HFFc6 (cell line): Measurements from ENCODE around the gene GHITM. TPM values are rescaled to one million over a fixed set of nuclear protein-coding genes. Genes with fewer than 3 reads are reported as not detected.

ENCODE experiments used
- DNase-seq: peaks from one replicate; pipeline ENCODE4 v3.0.0-alpha.2; 2018
- H3K27ac Mint-ChIP-seq: 2 replicates; pipeline ENCODE4 v1.8.0; 2020; ENCODE audit warnings: mild to moderate bottlenecking, mixed read lengths
- H3K27me3 Mint-ChIP-seq: 2 replicates; pipeline ENCODE4 v1.8.0; 2021; ENCODE audit warnings: mild to moderate bottlenecking, moderate library complexity, mixed read lengths; ENCODE audit not compliant: insufficient read depth
- H3K36me3 Mint-ChIP-seq: 2 replicates; pipeline ENCODE4 v1.8.0; 2021; ENCODE audit warnings: low read depth, mixed read lengths
- H3K4me1 Mint-ChIP-seq: 2 replicates; pipeline ENCODE4 v1.8.0; 2020; ENCODE audit warnings: low read depth, mixed read lengths
- H3K4me3 Mint-ChIP-seq: 2 replicates; pipeline ENCODE4 v1.8.0; 2020; ENCODE audit warnings: mild to moderate bottlenecking, moderate library complexity, mixed read lengths
- H3K9me3 Mint-ChIP-seq: 2 replicates; pipeline ENCODE4 v1.8.0; 2020; ENCODE audit warnings: mild to moderate bottlenecking, mixed read lengths
- long read RNA-seq: library from polyadenylated mRNA; unstranded; transcript quantifications from one replicate; pipeline ENCODE4 v2.0.0, GENCODE V29; 2019
- total RNA-seq, 6 experiments: library from RNA; stranded (reverse); fragmentation: NEBNext Ultra II Directional; extraction: Animal tissue kit (Norgen Biotek cat#: 25700); gene quantifications; 2 replicates in 1 of 6; 3 replicates in 5 of 6; pipeline ENCODE4 v1.2.3, GENCODE V29; 2021
- TF ChIP-seq, protein P1 (sequence below): fragments of 200-600 bp; sonication (generic); IDR thresholded peaks from 2 replicates; pipeline ENCODE4 v1.5.0; 2021; ENCODE audit warnings: antibody characterized with exemption, mild to moderate bottlenecking

Gene GHITM, protein sequence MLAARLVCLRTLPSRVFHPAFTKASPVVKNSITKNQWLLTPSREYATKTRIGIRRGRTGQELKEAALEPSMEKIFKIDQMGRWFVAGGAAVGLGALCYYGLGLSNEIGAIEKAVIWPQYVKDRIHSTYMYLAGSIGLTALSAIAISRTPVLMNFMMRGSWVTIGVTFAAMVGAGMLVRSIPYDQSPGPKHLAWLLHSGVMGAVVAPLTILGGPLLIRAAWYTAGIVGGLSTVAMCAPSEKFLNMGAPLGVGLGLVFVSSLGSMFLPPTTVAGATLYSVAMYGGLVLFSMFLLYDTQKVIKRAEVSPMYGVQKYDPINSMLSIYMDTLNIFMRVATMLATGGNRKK
- 100 to 1,000 TPM; 137 to 155 (median 142) TPM for total RNA-seq
- long read RNA-seq, transcript GHITM-201 (9 exons, 2,128 nt) = major isoform, 366 of 436 reads
- long read RNA-seq, partial matches to known transcripts = 47 of 436 reads
- long read RNA-seq, other reads (novel, unspliced or antisense) = 23 of 436 reads

DNA sequence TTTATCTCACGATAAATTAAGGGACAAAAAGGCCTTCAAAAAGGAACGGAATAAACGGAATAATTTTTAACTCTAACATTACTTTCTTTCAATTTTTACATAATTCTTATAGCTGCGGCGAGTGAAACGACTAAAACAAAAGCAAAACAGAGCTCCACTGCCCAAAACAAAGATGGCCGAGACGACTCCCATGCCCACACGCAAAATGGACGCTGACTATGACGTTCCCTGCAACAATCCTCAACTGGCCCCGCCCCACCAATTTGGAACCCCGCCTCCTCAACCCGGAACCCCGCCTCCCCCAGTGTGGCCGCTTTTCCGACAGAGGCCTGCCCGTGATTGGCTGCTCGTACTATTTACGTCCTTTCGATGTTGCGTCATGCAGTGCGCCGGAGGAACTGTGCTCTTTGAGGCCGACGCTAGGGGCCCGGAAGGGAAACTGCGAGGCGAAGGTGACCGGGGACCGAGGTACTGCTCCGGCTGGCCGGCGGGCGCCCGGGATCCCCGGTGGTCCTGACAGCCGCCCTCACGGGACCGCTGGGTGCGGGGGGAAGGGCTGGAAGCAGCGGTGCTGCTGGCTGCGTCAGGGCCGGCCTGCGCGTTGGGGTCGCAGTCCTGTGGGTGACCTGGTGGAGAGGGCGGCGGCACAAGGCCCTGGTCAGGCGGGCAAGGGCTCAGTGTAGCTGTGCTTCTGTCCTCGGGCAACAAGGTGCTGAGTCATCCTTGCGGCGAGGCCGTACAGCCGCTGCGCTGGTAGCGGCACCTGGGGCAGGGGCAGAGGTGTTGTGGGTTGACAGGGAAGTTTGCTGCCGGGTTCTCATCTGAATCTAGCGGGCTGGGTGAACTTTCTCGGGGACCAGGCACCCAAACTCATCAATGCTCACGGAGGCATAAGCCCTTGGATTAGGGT lies at the start of gene GHITM:
Gene GHITM (plus strand): TSS at position 384 of the 910 bp plus-strand sequence. CDS start 1,992 bp downstream, outside the sequence.
- H3K36me3 Mint-ChIP-seq = peaks cover 16% of the 10 kb centered on the region
- H3K27ac Mint-ChIP-seq = peak within 1 kb of the TSS; percentile 99
- H3K4me3 Mint-ChIP-seq = peak within 1 kb of the TSS; percentile 99
- peak; percentile 99 for DNase-seq
- H3K4me1 Mint-ChIP-seq = peaks cover 26% of the 10 kb centered on the region
- H3K27me3 Mint-ChIP-seq = no peaks in the 10 kb centered on the region; the same call in 1 of the 2 replicates
- no peaks in the 10 kb centered on the region for H3K9me3 Mint-ChIP-seq
- TF ChIP-seq, protein P1, sequence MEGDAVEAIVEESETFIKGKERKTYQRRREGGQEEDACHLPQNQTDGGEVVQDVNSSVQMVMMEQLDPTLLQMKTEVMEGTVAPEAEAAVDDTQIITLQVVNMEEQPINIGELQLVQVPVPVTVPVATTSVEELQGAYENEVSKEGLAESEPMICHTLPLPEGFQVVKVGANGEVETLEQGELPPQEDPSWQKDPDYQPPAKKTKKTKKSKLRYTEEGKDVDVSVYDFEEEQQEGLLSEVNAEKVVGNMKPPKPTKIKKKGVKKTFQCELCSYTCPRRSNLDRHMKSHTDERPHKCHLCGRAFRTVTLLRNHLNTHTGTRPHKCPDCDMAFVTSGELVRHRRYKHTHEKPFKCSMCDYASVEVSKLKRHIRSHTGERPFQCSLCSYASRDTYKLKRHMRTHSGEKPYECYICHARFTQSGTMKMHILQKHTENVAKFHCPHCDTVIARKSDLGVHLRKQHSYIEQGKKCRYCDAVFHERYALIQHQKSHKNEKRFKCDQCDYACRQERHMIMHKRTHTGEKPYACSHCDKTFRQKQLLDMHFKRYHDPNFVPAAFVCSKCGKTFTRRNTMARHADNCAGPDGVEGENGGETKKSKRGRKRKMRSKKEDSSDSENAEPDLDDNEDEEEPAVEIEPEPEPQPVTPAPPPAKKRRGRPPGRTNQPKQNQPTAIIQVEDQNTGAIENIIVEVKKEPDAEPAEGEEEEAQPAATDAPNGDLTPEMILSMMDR = peak; percentile 68

DNA sequence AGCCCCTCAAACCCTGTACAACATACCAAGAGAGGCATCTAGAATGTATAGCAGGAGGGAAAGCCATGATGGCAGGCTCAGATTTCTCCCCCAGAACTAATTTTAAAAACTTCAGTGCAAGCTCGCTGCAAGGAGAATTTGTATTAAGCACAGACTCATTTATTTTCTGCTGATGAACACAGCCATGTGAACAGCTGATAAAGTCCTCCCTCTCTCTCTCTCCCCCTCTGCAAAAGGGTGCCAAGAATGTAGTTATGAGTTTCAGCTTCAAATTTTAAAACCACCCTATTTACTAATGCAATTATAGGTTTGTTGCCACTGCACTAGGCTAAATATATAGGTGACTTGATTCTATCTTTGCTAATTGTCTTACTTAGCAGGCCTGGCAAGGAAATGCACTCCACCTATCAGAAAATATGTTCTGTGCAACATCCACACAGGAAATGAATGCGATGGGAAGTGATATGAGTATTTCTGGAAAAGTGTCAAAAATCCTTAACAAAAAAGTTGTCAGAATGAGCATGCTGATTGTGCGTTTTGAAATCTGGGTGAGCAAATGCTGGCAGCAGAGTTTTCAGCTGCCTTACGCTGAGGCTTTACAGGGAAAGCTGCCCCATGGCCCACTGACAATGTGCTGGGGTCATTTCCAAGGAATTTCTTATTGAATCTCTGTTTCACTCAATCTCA lies 43.4 kb upstream of the GHITM start:
- DNase-seq = no peak
- no peaks in the 10 kb centered on the region for H3K27me3 Mint-ChIP-seq
- H3K9me3 Mint-ChIP-seq = no peaks in the 10 kb centered on the region
- TF ChIP-seq, protein P1 = no peak
- H3K4me1 Mint-ChIP-seq = no peaks in the 10 kb centered on the region
- no peak overlapping the region for H3K27ac Mint-ChIP-seq
- H3K4me3 Mint-ChIP-seq = no peak overlapping the region
- no peaks in the 10 kb centered on the region for H3K36me3 Mint-ChIP-seq

DNA sequence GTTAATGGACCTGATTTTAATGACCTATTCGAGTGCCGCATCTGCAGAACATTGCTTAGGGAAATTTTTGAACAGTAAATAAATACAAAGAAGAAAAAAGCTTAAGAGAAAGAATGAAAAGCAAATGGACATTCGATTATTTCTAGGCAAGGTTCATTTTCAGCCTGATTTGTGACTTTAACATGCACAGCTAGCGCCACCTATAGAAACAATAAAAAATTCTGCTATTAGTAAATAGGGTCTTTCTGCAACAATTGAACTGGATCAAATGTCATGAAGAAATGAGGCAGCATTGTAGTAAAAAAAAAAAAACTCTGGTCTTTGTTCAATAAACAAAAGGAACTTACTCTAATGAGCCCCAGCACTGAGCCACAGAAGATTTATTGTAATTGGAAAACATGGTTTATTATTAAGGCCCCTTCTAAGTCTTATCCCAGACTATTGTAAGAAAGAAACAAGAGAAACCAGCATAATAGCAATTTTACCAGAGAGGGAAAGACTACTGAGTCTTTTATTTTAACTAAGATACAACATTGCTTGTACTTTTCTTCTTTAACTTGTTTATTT lies 41.4 kb upstream of the GHITM start:
- no peak for DNase-seq
- no peaks in the 10 kb centered on the region for H3K4me1 Mint-ChIP-seq
- no peak overlapping the region for H3K27ac Mint-ChIP-seq
- no peaks in the 10 kb centered on the region for H3K36me3 Mint-ChIP-seq
- no peaks in the 10 kb centered on the region for H3K27me3 Mint-ChIP-seq
- no peak overlapping the region for H3K4me3 Mint-ChIP-seq
- H3K9me3 Mint-ChIP-seq = no peaks in the 10 kb centered on the region
- TF ChIP-seq, protein P1 = peak; percentile 77

DNA sequence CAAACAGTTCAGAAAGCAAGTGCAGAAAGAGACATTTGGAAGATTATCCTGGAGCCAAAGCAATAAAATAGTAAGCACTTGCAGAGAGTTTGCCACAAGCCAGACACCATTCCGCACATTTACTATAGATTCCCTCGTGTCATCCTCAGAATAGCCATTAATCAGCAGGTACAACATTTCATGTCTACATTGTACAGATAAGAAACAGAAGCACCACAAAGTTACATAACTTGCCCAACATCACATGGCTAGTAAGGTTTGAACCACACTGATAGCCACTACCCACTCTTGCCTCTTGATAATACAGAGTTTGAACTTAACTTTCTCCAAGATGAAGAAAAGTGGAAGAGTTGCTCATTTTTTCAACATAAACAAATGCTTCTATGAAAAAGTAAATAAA lies 40.6 kb upstream of the GHITM start:
- no peaks in the 10 kb centered on the region for H3K27me3 Mint-ChIP-seq
- TF ChIP-seq, protein P1 = no peak

DNA sequence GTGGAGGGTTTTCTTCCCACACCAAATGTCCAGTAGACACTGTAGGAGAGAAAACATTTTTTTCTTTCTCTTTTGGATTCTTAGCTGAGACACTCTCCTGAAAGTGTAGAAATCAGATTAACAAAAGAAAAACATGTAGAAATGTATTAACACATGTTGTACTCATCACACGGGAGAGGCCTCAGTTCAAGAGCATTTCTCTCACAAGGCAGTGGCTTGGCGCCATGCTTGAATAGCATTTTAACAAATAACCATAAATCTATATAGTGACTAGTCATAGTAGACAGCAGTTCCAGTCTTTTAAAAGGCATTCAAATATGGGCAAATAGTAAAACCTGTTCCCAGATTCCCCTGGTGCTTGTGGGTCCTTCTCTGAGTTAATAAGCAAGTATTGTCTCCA lies 38.3 kb upstream of the GHITM start:
- Mint-ChIP-seq H3K36me3 (no peaks in the 10 kb centered on the region), H3K4me1 (no peaks in the 10 kb centered on the region), H3K27me3 (no peaks in the 10 kb centered on the region), H3K4me3 (no peak overlapping the region), H3K27ac (no peak overlapping the region), H3K9me3 (no peaks in the 10 kb centered on the region)
- no peak for DNase-seq
- TF ChIP-seq, protein P1 = no peak

More for the DNA sequence above, 40.6 kb upstream of the GHITM start:
- H3K27ac Mint-ChIP-seq = no peak overlapping the region
- H3K4me3 Mint-ChIP-seq = no peak overlapping the region
- DNase-seq = no peak
- no peaks in the 10 kb centered on the region for H3K9me3 Mint-ChIP-seq
- H3K36me3 Mint-ChIP-seq = no peaks in the 10 kb centered on the region
- no peaks in the 10 kb centered on the region for H3K4me1 Mint-ChIP-seq
